ENCODE measurements around the gene BLZF1. TPM values are rescaled to one million over a fixed set of nuclear protein-coding genes. Genes with fewer than 3 reads are reported as not detected.

Gene BLZF1
- total RNA-seq, 1 donor from 2014 or later = 7.0 TPM

Other genes starting within 250 kb of the BLZF1 start
- 4.9 TPM for gene NME7, start 398 bp upstream of the BLZF1 start, total RNA-seq
- not detected for gene CCDC181, start 59.3 kb downstream of the BLZF1 start, total RNA-seq
- 9.1 TPM for gene SLC19A2, start 117.7 kb downstream of the BLZF1 start, total RNA-seq
- 174 TPM for gene F5, start 218.3 kb downstream of the BLZF1 start, total RNA-seq